GM12878 (cell line): ENCODE data around the gene INO80. TPM values are rescaled to one million over a fixed set of nuclear protein-coding genes. Genes with fewer than 3 reads are reported as not detected.

Source experiments
- CEBPB ChIP-seq, 2 experiments: fragments of 150-350 bp in 1 of 2; IDR thresholded peaks; 2 replicates each; pipeline ENCODE4 v1.6.1; 2012 to 2014; ENCODE audit warnings: low read depth in 2 of 2, low read length in 2 of 2, borderline replicate concordance in 1 of 2, inconsistent platforms in 1 of 2
- CHD4 ChIP-seq: fragments of 200-600 bp; sonication (generic); IDR thresholded peaks from 2 replicates; pipeline ENCODE4 v1.6.1; 2016; ENCODE audit warnings: mild to moderate bottlenecking
- CTCF ChIP-seq, 3 experiments: IDR thresholded peaks in 2 of 3; conservative IDR thresholded peaks in 1 of 3; 2 replicates each; pipeline ENCODE4 v1.5.1; 2011; ENCODE audit warnings: low read depth in 3 of 3, low read length in 3 of 3, mild to moderate bottlenecking in 3 of 3, control low read depth in 2 of 3, moderate library complexity in 2 of 3, inconsistent platforms in 1 of 3, mixed read lengths in 1 of 3; ENCODE audit not compliant: control insufficient read depth in 2 of 3, insufficient read depth in 1 of 3; ENCODE audit errors: extremely low read depth in 1 of 3
- CUX1 ChIP-seq: IDR thresholded peaks from 2 replicates; pipeline ENCODE4 v1.6.1; 2012; ENCODE audit warnings: improper control_type of control experiment, low read depth, low read length; ENCODE audit not compliant: insufficient replicate concordance
- EP300 ChIP-seq, 2 experiments: fragments of 150-350 bp in 1 of 2; IDR thresholded peaks; 2 replicates each; pipeline ENCODE4 v1.6.1; 2011 to 2012; ENCODE audit warnings: low read depth in 2 of 2, low read length in 2 of 2, borderline replicate concordance in 1 of 2, improper control_type of control experiment in 1 of 2, inconsistent platforms in 1 of 2; ENCODE audit not compliant: control insufficient read depth in 1 of 2
- HDAC2 ChIP-seq: fragments of 200-600 bp; sonication (generic); IDR thresholded peaks from 2 replicates; pipeline ENCODE4 v1.6.1; 2017
- IKZF2 ChIP-seq, 2 experiments: fragments of 450-650 bp; IDR thresholded peaks; 2 replicates each; pipeline ENCODE4 v1.6.1; 2017; ENCODE audit warnings: mild to moderate bottlenecking in 2 of 2, moderate library complexity in 2 of 2
- JUNB ChIP-seq: IDR thresholded peaks from 2 replicates; pipeline ENCODE4 v1.6.1; 2016; ENCODE audit warnings: antibody characterized with exemption, mild to moderate bottlenecking
- KDM1A ChIP-seq: fragments of 200-600 bp; sonication (generic); IDR thresholded peaks from 2 replicates; pipeline ENCODE4 v1.6.1; 2016; ENCODE audit warnings: borderline replicate concordance
- MEF2A ChIP-seq: IDR thresholded peaks from 2 replicates; pipeline ENCODE4 v1.6.1; 2011; ENCODE audit warnings: low read depth, mild to moderate bottlenecking, low read length, moderate library complexity; ENCODE audit not compliant: insufficient read depth
- NFXL1 ChIP-seq: fragments of 450-650 bp; IDR thresholded peaks from 2 replicates; pipeline ENCODE4 v1.6.1; 2017; ENCODE audit warnings: antibody characterized with exemption, mild to moderate bottlenecking, borderline replicate concordance
- NR2C1 ChIP-seq: fragments of 450-650 bp; IDR thresholded peaks from 2 replicates; pipeline ENCODE4 v1.6.1; 2017; ENCODE audit warnings: antibody characterized with exemption, mild to moderate bottlenecking, moderate library complexity
- PBX3 ChIP-seq: IDR thresholded peaks from 2 replicates; pipeline ENCODE4 v1.6.1; 2011; ENCODE audit warnings: mild to moderate bottlenecking, low read depth, low read length, moderate library complexity; ENCODE audit not compliant: insufficient replicate concordance
- SMARCA5 ChIP-seq: fragments of 450-650 bp; IDR thresholded peaks from 2 replicates; pipeline ENCODE4 v1.6.1; 2017; ENCODE audit warnings: mild to moderate bottlenecking
- SPI1 ChIP-seq: IDR thresholded peaks from 2 replicates; pipeline ENCODE4 v1.6.1; 2011; ENCODE audit warnings: low read depth, mild to moderate bottlenecking, low read length, moderate library complexity, borderline replicate concordance; ENCODE audit not compliant: insufficient read depth
- SRF ChIP-seq, 2 experiments: IDR thresholded peaks; 2 replicates each; pipeline ENCODE4 v1.6.1; 2011; ENCODE audit warnings: low read depth in 2 of 2, low read length in 2 of 2, mild to moderate bottlenecking in 1 of 2, moderate library complexity in 1 of 2
- SUZ12 ChIP-seq: fragments of 200-600 bp; sonication (generic); IDR thresholded peaks from one replicate; pipeline ENCODE4 v1.6.1; 2018; ENCODE audit warnings: antibody characterized with exemption, mild to moderate bottlenecking; ENCODE audit not compliant: unreplicated experiment
- TAF1 ChIP-seq: IDR thresholded peaks from 2 replicates; pipeline ENCODE4 v1.6.1; 2011; ENCODE audit warnings: mild to moderate bottlenecking, low read depth, low read length, borderline replicate concordance
- WRNIP1 ChIP-seq: IDR thresholded peaks from 2 replicates; pipeline ENCODE4 v1.6.1; 2011; ENCODE audit warnings: low read depth, low read length, improper control_type of control experiment, borderline replicate concordance
- ZBED1 ChIP-seq: IDR thresholded peaks from 2 replicates; pipeline ENCODE4 v1.6.1; 2016; ENCODE audit warnings: borderline replicate concordance
- ZNF384 ChIP-seq: IDR thresholded peaks from 2 replicates; pipeline ENCODE4 v1.6.1; 2012; ENCODE audit warnings: low read depth, mild to moderate bottlenecking, low read length, improper control_type of control experiment, borderline replicate concordance
- ZZZ3 ChIP-seq: IDR thresholded peaks from 2 replicates; pipeline ENCODE4 v1.6.1; 2011; ENCODE audit warnings: low read depth; ENCODE audit not compliant: control insufficient read depth, insufficient read length
- polyA plus RNA-seq, 11 experiments: library from polyadenylated mRNA; depleted of rRNA in 4 of 11; unstranded in 6 of 11; stranded (reverse) in 5 of 11; fragments of >200 nt; fragmentation: Nextera tagmentation in 4 of 11; fragmentation: Illumina TruSeq in 1 of 11; extraction: Ambion mirVana in 4 of 11; extraction: Trizol in 1 of 11; gene quantifications; 1 replicate in 1 of 11; 2 replicates in 10 of 11; pipeline versions ENCODE4 v1.2.1 to v1.2.3, GENCODE V29; 2011 to 2016; ENCODE audit warnings: inconsistent platforms in 2 of 11, missing spikeins in 2 of 11, low read depth in 1 of 11
- total RNA-seq, 4 experiments: library from RNA; depleted of rRNA in 3 of 4; stranded (reverse); fragments of >200 nt in 3 of 4; fragmentation: Illumina TruSeq in 1 of 4; extraction: Trizol in 1 of 4; gene quantifications; 2 replicates each; pipeline versions ENCODE4 v1.2.1 to v1.2.3, GENCODE V29; 2013 to 2021

Gene INO80
- total and polyA plus RNA-seq, 10 of the 15 experiments (the other 5 are each of a cell fraction or from before 2014, with no cell fraction given): 4.5 to 25.0 (median 14.2) TPM

GRCh38 chr15:41116116-41116961 lies at the start of gene INO80 (continued):
- peak; percentile 91 to 98 for TF ChIP-seq SRF (IDR thresholded peaks at IDR 0.05; ENCODE audit: low read depth in 2 of 2, low read length in 2 of 2)
- TF ChIP-seq ZNF384: no peak
- no peak for TF ChIP-seq NFXL1
- peak; percentile 92 for TF ChIP-seq CUX1
- TF ChIP-seq PBX3: no peak
- TF ChIP-seq WRNIP1: no peak
- no peak for TF ChIP-seq SMARCA5
- TF ChIP-seq TAF1: peak; percentile 82
- TF ChIP-seq JUNB: no peak
- no peak for TF ChIP-seq SUZ12
- TF ChIP-seq SPI1: peak; percentile 1; the same call in 1 of the 2 replicates
- TF ChIP-seq ZZZ3: no peak
- no peak for TF ChIP-seq CHD4
- peak; percentile 53; the same call in 1 of the 2 replicates for TF ChIP-seq ZBED1
- TF ChIP-seq CTCF (IDR thresholded peaks at IDR 0.05 in 2 of 3, conservative IDR thresholded peaks at IDR 0.05 in 1 of 3; ENCODE audit: control insufficient read depth in 2 of 3, extremely low read depth in 1 of 3, insufficient read depth in 1 of 3, low read depth in 3 of 3, low read length in 3 of 3): no peak
- TF ChIP-seq CEBPB (IDR thresholded peaks at IDR 0.05; ENCODE audit: borderline replicate concordance in 1 of 2, low read depth in 2 of 2, low read length in 2 of 2): no peak
- TF ChIP-seq NR2C1: peak; percentile 69
- no peak for TF ChIP-seq KDM1A
- peak; percentile 91 to 94 for TF ChIP-seq IKZF2 (IDR thresholded peaks at IDR 0.05)
- TF ChIP-seq MEF2A: no peak
- no peak for TF ChIP-seq HDAC2
- TF ChIP-seq EP300 (IDR thresholded peaks at IDR 0.05; ENCODE audit: borderline replicate concordance in 1 of 2, control insufficient read depth in 1 of 2, low read depth in 2 of 2, low read length in 2 of 2): no peak
